Panc1 (cell line): Measurements from ENCODE around the gene HCRTR1. TPM values are rescaled to one million over a fixed set of nuclear protein-coding genes. Genes with fewer than 3 reads are reported as not detected.
A peak's percentile ranks its signal among the peaks of the same experiment; 100 is the strongest.

Source experiments
- ATAC-seq: fragments of 200-7000 bp; cut with Tn5 transposase; 2 replicates; pipeline ENCODE4 v1.9.1; 2020; ENCODE audit warnings: mild to moderate bottlenecking, moderate library complexity
- BruUV-seq: library from RNA; stranded (reverse); fragments of 400-500 nt; replicated peaks from 2 replicates; lab custom pipeline; 2021; lab: Mats Ljungman, UMichigan
- CTCF ChIA-PET: fragments of 300-600 bp; sonication (Branson Sonifier 250); formaldehyde crosslinking; loops from one replicate; lab custom pipeline; 2022; ENCODE audit warnings: antibody characterized with exemption; lab: Charles Lee
- POLR2A ChIA-PET: fragments of 300-600 bp; sonication (Branson Sonifier 250); formaldehyde crosslinking; loops from one replicate; lab custom pipeline; 2022; ENCODE audit warnings: antibody characterized with exemption; lab: Charles Lee
- DNase-seq: peaks from one replicate; pipeline ENCODE4 v3.0.0-alpha.2; 2010; ENCODE audit warnings: low read depth, low spot score
- H3K27ac ChIP-seq: 2 replicates; pipeline ENCODE4 v1.5.1; 2011; ENCODE audit warnings: mild to moderate bottlenecking, low read length, inconsistent platforms
- H3K27me3 ChIP-seq: fragments of 200-500 bp; sonication (Bioruptor generic); 2 replicates; pipeline ENCODE4 v1.6.0; 2014; ENCODE audit warnings: low read length, inconsistent platforms; ENCODE audit not compliant: control insufficient read depth, insufficient read depth
- H3K36me3 ChIP-seq: fragments of 200-500 bp; sonication (Bioruptor generic); 2 replicates; pipeline ENCODE4 v1.5.1; 2014; ENCODE audit warnings: inconsistent platforms, mild to moderate bottlenecking, low read length, moderate library complexity; ENCODE audit not compliant: control insufficient read depth, insufficient read depth
- H3K4me1 ChIP-seq: 2 replicates; pipeline ENCODE4 v1.5.1; 2011; ENCODE audit warnings: inconsistent platforms, mild to moderate bottlenecking, low read length, moderate library complexity; ENCODE audit not compliant: control insufficient read depth, insufficient read depth
- H3K4me3 ChIP-seq, 2 experiments: 2 replicates each; pipeline ENCODE4 v1.5.1; 2011 to 2012; ENCODE audit warnings: low read depth in 2 of 2, low read length in 2 of 2, mild to moderate bottlenecking in 2 of 2, inconsistent platforms in 1 of 2, moderate library complexity in 1 of 2
- H3K9me3 ChIP-seq: fragments of 200-500 bp; sonication (Bioruptor generic); 2 replicates; pipeline ENCODE4 v1.5.1; 2014; ENCODE audit warnings: low read depth, mild to moderate bottlenecking, inconsistent platforms, low read length, moderate library complexity; ENCODE audit not compliant: control insufficient read depth, insufficient read depth
- POLR2AphosphoS5 ChIP-seq: IDR thresholded peaks from 2 replicates; pipeline ENCODE4 v1.6.1; 2012; ENCODE audit warnings: mild to moderate bottlenecking, low read depth, low read length, moderate library complexity
- SIN3A ChIP-seq: IDR thresholded peaks from 2 replicates; pipeline ENCODE4 v1.6.1; 2012; ENCODE audit warnings: low read depth, mild to moderate bottlenecking, low read length, moderate library complexity, borderline replicate concordance; ENCODE audit not compliant: insufficient read depth
- TCF7L2 ChIP-seq: IDR thresholded peaks from 2 replicates; pipeline ENCODE4 v1.6.1; 2011; ENCODE audit warnings: mild to moderate bottlenecking, low read depth, low read length, inconsistent platforms
- in situ Hi-C: cut with HindIII; loops from 2 replicates; pipeline ENCODE4 v1.10.0; 2016; ENCODE audit warnings: low sequenced_read_pairs, low pct_unique_long_range_greater_than_20kb
- intact Hi-C: fragments of 100-400 bp; cut with micrococcal nuclease; formaldehyde crosslinking; loops from one replicate; pipeline ENCODE4 v1.10.0; 2022; ENCODE audit not compliant: unreplicated experiment
- total RNA-seq: library from RNA; stranded (reverse); gene quantifications from one replicate; pipeline ENCODE4 v1.2.1, GENCODE V29; 2021; ENCODE audit not compliant: unreplicated experiment
- TF ChIP-seq, protein P1 (sequence below), 2 experiments: IDR thresholded peaks; 2 replicates each; pipeline ENCODE4 v1.6.1; 2011 to 2012; ENCODE audit warnings: low read depth in 2 of 2, control low read depth in 1 of 2, low read length in 1 of 2, mild to moderate bottlenecking in 1 of 2, moderate library complexity in 1 of 2; ENCODE audit not compliant: insufficient read depth in 1 of 2
- TF ChIP-seq, protein P2 (sequence below): fragments of 450-650 bp; IDR thresholded peaks from 2 replicates; pipeline ENCODE4 v1.5.1; 2017; ENCODE audit warnings: mild to moderate bottlenecking

The HCRTR1 gene
- total RNA-seq, 1 experiment from 2014 or later, result 0.18 TPM

GRCh38 chr1:31623365-31623764, 5.9 kb downstream of the HCRTR1 start:
- CTCF ChIA-PET, result no interaction called here
- in situ Hi-C loops, result no loop called here
- H3K36me3 ChIP-seq, result no peaks in the 10 kb centered on the region

DNA sequence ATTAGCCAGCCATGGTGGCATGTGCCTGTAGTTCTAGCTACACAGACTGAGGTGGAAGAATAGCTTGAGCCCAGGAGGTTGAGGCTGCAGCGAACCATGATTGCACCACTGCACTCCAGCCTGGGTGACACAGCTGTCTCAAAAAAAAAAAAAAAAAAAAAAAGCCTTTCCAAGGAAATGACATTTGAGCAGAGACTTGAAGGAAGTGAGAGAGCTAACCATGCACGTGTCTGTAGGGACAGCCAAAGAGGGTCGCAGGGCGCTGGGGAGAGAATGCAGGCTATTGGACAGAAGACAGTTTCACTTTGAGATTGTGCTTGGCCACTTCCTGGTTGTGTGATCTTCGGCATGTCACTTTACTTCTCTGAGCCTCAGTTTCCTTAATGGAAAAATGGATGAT, 6.8 kb downstream of the HCRTR1 start:
- CTCF ChIA-PET, result no interaction called here
- no TSS peak for BruUV-seq
- ATAC-seq (no peak), DNase-seq (no peak)
- intact Hi-C loops (no loop called here), in situ Hi-C loops (no loop called here)
- H3K36me3 ChIP-seq, result no peaks in the 10 kb centered on the region
- H3K9me3 ChIP-seq, result no peaks in the 10 kb centered on the region
- H3K27ac ChIP-seq, result no peak overlapping the region
- H3K4me3 ChIP-seq, result no peak overlapping the region
- TF ChIP-seq TCF7L2 (no peak), SIN3A (no peak), POLR2AphosphoS5 (no peak)
- TF ChIP-seq, protein P1, sequence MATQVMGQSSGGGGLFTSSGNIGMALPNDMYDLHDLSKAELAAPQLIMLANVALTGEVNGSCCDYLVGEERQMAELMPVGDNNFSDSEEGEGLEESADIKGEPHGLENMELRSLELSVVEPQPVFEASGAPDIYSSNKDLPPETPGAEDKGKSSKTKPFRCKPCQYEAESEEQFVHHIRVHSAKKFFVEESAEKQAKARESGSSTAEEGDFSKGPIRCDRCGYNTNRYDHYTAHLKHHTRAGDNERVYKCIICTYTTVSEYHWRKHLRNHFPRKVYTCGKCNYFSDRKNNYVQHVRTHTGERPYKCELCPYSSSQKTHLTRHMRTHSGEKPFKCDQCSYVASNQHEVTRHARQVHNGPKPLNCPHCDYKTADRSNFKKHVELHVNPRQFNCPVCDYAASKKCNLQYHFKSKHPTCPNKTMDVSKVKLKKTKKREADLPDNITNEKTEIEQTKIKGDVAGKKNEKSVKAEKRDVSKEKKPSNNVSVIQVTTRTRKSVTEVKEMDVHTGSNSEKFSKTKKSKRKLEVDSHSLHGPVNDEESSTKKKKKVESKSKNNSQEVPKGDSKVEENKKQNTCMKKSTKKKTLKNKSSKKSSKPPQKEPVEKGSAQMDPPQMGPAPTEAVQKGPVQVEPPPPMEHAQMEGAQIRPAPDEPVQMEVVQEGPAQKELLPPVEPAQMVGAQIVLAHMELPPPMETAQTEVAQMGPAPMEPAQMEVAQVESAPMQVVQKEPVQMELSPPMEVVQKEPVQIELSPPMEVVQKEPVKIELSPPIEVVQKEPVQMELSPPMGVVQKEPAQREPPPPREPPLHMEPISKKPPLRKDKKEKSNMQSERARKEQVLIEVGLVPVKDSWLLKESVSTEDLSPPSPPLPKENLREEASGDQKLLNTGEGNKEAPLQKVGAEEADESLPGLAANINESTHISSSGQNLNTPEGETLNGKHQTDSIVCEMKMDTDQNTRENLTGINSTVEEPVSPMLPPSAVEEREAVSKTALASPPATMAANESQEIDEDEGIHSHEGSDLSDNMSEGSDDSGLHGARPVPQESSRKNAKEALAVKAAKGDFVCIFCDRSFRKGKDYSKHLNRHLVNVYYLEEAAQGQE (IDR thresholded peaks at IDR 0.05; ENCODE audit: insufficient read depth in 1 of 2, low read depth in 2 of 2, low read length in 1 of 2), result no peak
- TF ChIP-seq, protein P2, sequence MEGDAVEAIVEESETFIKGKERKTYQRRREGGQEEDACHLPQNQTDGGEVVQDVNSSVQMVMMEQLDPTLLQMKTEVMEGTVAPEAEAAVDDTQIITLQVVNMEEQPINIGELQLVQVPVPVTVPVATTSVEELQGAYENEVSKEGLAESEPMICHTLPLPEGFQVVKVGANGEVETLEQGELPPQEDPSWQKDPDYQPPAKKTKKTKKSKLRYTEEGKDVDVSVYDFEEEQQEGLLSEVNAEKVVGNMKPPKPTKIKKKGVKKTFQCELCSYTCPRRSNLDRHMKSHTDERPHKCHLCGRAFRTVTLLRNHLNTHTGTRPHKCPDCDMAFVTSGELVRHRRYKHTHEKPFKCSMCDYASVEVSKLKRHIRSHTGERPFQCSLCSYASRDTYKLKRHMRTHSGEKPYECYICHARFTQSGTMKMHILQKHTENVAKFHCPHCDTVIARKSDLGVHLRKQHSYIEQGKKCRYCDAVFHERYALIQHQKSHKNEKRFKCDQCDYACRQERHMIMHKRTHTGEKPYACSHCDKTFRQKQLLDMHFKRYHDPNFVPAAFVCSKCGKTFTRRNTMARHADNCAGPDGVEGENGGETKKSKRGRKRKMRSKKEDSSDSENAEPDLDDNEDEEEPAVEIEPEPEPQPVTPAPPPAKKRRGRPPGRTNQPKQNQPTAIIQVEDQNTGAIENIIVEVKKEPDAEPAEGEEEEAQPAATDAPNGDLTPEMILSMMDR, result no peak
- no peaks in the 10 kb centered on the region for H3K4me1 ChIP-seq
- H3K27me3 ChIP-seq, result no peaks in the 10 kb centered on the region
- POLR2A ChIA-PET, result no interaction called here

More at GRCh38 chr1:31623365-31623764, 5.9 kb downstream of the HCRTR1 start:
- intact Hi-C loops, result no loop called here
- BruUV-seq, result no TSS peak
- Histone ChIP-seq H3K27ac (no peak overlapping the region), H3K27me3 (peaks cover 5% of the 10 kb centered on the region), H3K4me1 (no peaks in the 10 kb centered on the region; the same call in 1 of the 2 replicates), H3K4me3 (no peak overlapping the region), H3K9me3 (no peaks in the 10 kb centered on the region)
- no peak for DNase-seq
- TF ChIP-seq, protein P2, result no peak
- TF ChIP-seq, protein P1 (IDR thresholded peaks at IDR 0.05; ENCODE audit: insufficient read depth in 1 of 2, low read depth in 2 of 2, low read length in 1 of 2), result 0 out of 4 replicates have a peak, but pooled peaks of 1 of the 2 experiments have one; percentile 14
- POLR2A ChIA-PET, result no interaction called here
- no peak for ATAC-seq
